Erythroblast (primary cell): ENCODE measurements around the gene METTL9.

Source experiments
- GATA1 ChIP-seq: IDR thresholded peaks from 2 replicates; pipeline ENCODE4 v1.6.1; 2011; ENCODE audit warnings: low read depth, mild to moderate bottlenecking, control low read depth, low read length, moderate library complexity
- POLR2A ChIP-seq: IDR thresholded peaks from 2 replicates; pipeline ENCODE4 v1.6.1; 2011; ENCODE audit warnings: mild to moderate bottlenecking, low read length

DNA sequence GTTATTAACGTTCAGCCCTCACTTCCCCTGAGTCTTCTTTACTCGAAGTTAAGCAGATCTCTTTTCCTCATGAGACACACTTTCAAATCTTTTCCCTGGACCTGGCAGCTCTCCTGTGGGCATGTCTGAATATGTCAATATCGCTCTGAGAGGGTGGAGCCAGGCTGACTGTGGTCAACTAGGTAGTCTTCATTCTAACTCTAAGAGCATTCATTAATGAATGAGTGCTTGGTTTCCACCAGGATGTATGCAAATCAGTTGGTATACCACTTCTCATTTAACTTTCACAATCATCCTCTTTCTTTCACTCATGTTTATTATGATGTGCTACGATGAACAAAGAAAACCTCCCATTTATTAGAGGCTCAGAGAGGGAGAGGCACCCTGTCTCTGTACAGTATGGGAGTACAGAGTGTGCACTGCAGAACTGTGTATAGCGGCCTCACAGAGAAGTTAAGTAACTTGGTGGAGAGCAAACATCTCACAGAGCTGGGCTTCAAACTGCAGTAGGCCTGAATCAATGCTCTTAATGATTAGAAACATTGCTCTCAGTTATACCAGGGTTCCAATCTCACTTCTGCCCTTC, 104.3 kb downstream of the METTL9 start:
- TF ChIP-seq POLR2A (no peak), GATA1 (no peak)
